GM19239 (cell line): ENCODE data around the gene CCR5AS.

ENCODE experiments used
- DNase-seq: peaks from one replicate; pipeline ENCODE4 v3.0.0; 2011; ENCODE audit warnings: low spot score; ENCODE audit not compliant: insufficient read length
- FAIRE-seq: peaks from 2 replicates; lab custom pipeline; 2011; peaks lifted over from hg19 to GRCh38; lab: Jason Lieb, UNC

Gene CCR5AS

GRCh38 chr3:46386205-46386604 is 20.7 kb downstream of the CCR5AS start:
- FAIRE-seq (no peak), DNase-seq (no peak)

- FAIRE-seq (no peak), DNase-seq (no peak)
These were observed 22.9 kb downstream of the CCR5AS start for GRCh38 chr3:46383951-46384330.

- DNase-seq (no peak), FAIRE-seq (peak; percentile 79)
These were observed 23.5 kb downstream of the CCR5AS start for GRCh38 chr3:46383211-46383950.

- no peak for FAIRE-seq
- no peak for DNase-seq
These were observed 25.2 kb downstream of the CCR5AS start for GRCh38 chr3:46381625-46382024.

- FAIRE-seq (peak; percentile 84), DNase-seq (no peak)
These were observed 26.2 kb downstream of the CCR5AS start for GRCh38 chr3:46380471-46381221.

- peak; percentile 96 for FAIRE-seq
These were observed 28.4 kb downstream of the CCR5AS start for GRCh38 chr3:46378426-46378942.

GRCh38 chr3:46375814-46376213 is 31.1 kb downstream of the CCR5AS start:
- FAIRE-seq: no peak
- DNase-seq: no peak

More at GRCh38 chr3:46378426-46378942, 28.4 kb downstream of the CCR5AS start:
- no peak for DNase-seq

- FAIRE-seq (no peak), DNase-seq (no peak)
These were observed 31.6 kb downstream of the CCR5AS start for GRCh38 chr3:46375218-46375617.

GRCh38 chr3:46374755-46375154 is 32.1 kb downstream of the CCR5AS start:
- no peak for FAIRE-seq
- no peak for DNase-seq

GRCh38 chr3:46372492-46373359 is 34.1 kb downstream of the CCR5AS start:
- FAIRE-seq (peak; percentile 53), DNase-seq (no peak)

- DNase-seq (no peak), FAIRE-seq (no peak)
These were observed 35.1 kb downstream of the CCR5AS start for GRCh38 chr3:46371519-46372340.

GRCh38 chr3:46370839-46371518 is 35.9 kb downstream of the CCR5AS start, which contains the start of gene CCR5:
CCR5 (plus strand) TSS chr3:46370946; CDS start chr3:46372903, 1,957 bp downstream.
- FAIRE-seq (peak; percentile 11), DNase-seq (no peak)

- no peak for DNase-seq
- peak; percentile 73 for FAIRE-seq
These were observed 37.2 kb downstream of the CCR5AS start for GRCh38 chr3:46369675-46370132.

- FAIRE-seq: peak; percentile 72
- DNase-seq: no peak
These were observed 37.7 kb downstream of the CCR5AS start for GRCh38 chr3:46369151-46369550.

GRCh38 chr3:46368569-46368968 is 38.3 kb downstream of the CCR5AS start:
- peak; percentile 99 for FAIRE-seq
- DNase-seq: no peak

- DNase-seq (no peak), FAIRE-seq (no peak)
These were observed 39.1 kb downstream of the CCR5AS start for GRCh38 chr3:46367811-46368210.

GRCh38 chr3:46365737-46366524 is 40.9 kb downstream of the CCR5AS start:
- no peak for FAIRE-seq
- DNase-seq: no peak

GRCh38 chr3:46365041-46365440 is 41.8 kb downstream of the CCR5AS start:
- DNase-seq (no peak), FAIRE-seq (no peak)
